K562 (cell line): ENCODE results near the gene ANAPC16. TPM values are rescaled to one million over a fixed set of nuclear protein-coding genes. Genes with fewer than 3 reads are reported as not detected.

ENCODE experiments used
- CBX5 ChIP-seq: IDR thresholded peaks from 2 replicates; pipeline ENCODE4 v1.6.1; 2014; ENCODE audit warnings: low read depth, borderline replicate concordance
- CEBPB ChIP-seq: fragments of 450-650 bp; IDR thresholded peaks from 2 replicates; pipeline ENCODE4 v1.6.1; 2016; ENCODE audit warnings: missing genetic modification characterization, missing compliant biosample characterization
- CHD4 ChIP-seq: fragments of 200-600 bp; sonication (generic); IDR thresholded peaks from 3 replicates; pipeline ENCODE4 v1.6.1; 2012; ENCODE audit warnings: low read depth, mild to moderate bottlenecking, mixed read lengths, low read length, inconsistent platforms; ENCODE audit not compliant: insufficient read depth, insufficient replicate concordance, poor library complexity, severe bottlenecking
- EP400 ChIP-seq: fragments of 450-650 bp; IDR thresholded peaks from 2 replicates; pipeline ENCODE4 v1.6.1; 2017; ENCODE audit warnings: antibody characterized with exemption, mild to moderate bottlenecking, moderate library complexity
- HDAC2 ChIP-seq: fragments of 450-650 bp; IDR thresholded peaks from 2 replicates; pipeline ENCODE4 v1.6.1; 2016; ENCODE audit warnings: mild to moderate bottlenecking
- HNRNPK ChIP-seq: fragments of 200-400 bp; formaldehyde crosslinking; IDR thresholded peaks from one replicate; pipeline ENCODE4 v1.6.1; 2018; ENCODE audit warnings: mild to moderate bottlenecking, low read depth, low read length; ENCODE audit not compliant: poor library complexity, severe bottlenecking
- KDM1A ChIP-seq, 2 experiments: fragments of 450-650 bp; IDR thresholded peaks; 2 replicates each; pipeline ENCODE4 v1.6.1; 2016; ENCODE audit warnings: mild to moderate bottlenecking in 2 of 2
- KLF6 ChIP-seq: fragments of 250-450 bp; sonication (Bioruptor Pico); IDR thresholded peaks from 2 replicates; pipeline ENCODE4 v1.4.0; 2020; ENCODE audit warnings: mild to moderate bottlenecking, moderate library complexity, borderline replicate concordance
- MAFF ChIP-seq: IDR thresholded peaks from 2 replicates; pipeline ENCODE4 v1.6.1; 2012; ENCODE audit warnings: low read length, improper control_type of control experiment
- NFRKB ChIP-seq: fragments of 450-650 bp; IDR thresholded peaks from 2 replicates; pipeline ENCODE4 v1.6.1; 2016; ENCODE audit warnings: low read depth
- PHF20 ChIP-seq: fragments of 450-650 bp; IDR thresholded peaks from 2 replicates; pipeline ENCODE4 v1.6.1; 2018; ENCODE audit not compliant: partially characterized antibody
- PPARD ChIP-seq: fragments of 250-450 bp; sonication (Bioruptor Pico); IDR thresholded peaks from 2 replicates; pipeline ENCODE4 v1.8.0; 2022; ENCODE audit warnings: inconsistent platforms, mild to moderate bottlenecking, moderate library complexity
- PRPF4 ChIP-seq: fragments of 200-400 bp; formaldehyde crosslinking; IDR thresholded peaks from one replicate; pipeline ENCODE4 v1.6.1; 2017; ENCODE audit warnings: low read length, low read depth, mild to moderate bottlenecking; ENCODE audit not compliant: insufficient read depth, poor library complexity, severe bottlenecking
- PTBP1 ChIP-seq: fragments of 200-400 bp; formaldehyde crosslinking; IDR thresholded peaks from 2 replicates; pipeline ENCODE4 v1.6.1; 2017; ENCODE audit warnings: low read depth, low read length
- RFX1 ChIP-seq: fragments of 450-650 bp; IDR thresholded peaks from 2 replicates; pipeline ENCODE4 v1.6.1; 2016; ENCODE audit warnings: mild to moderate bottlenecking, moderate library complexity
- SAFB2 ChIP-seq: fragments of 200-400 bp; formaldehyde crosslinking; IDR thresholded peaks from 2 replicates; pipeline ENCODE4 v1.6.1; 2018; ENCODE audit warnings: borderline replicate concordance, low read length, low read depth, moderate library complexity; ENCODE audit not compliant: severe bottlenecking
- SP2 ChIP-seq: IDR thresholded peaks from 2 replicates; pipeline ENCODE4 v1.6.1; 2011; ENCODE audit warnings: mild to moderate bottlenecking, low read depth, low read length, moderate library complexity; ENCODE audit not compliant: poor library complexity, severe bottlenecking; ENCODE audit errors: extremely low read depth
- TAF15 ChIP-seq: fragments of 200-400 bp; formaldehyde crosslinking; IDR thresholded peaks from 2 replicates; pipeline ENCODE4 v1.6.1; 2017; ENCODE audit warnings: mild to moderate bottlenecking, low read depth, low read length, moderate library complexity
- YY1 ChIP-seq, 3 experiments: IDR thresholded peaks; 2 replicates each; pipeline ENCODE4 v1.6.1; 2011; ENCODE audit warnings: low read length in 2 of 3, mild to moderate bottlenecking in 2 of 3, moderate library complexity in 2 of 3, borderline replicate concordance in 1 of 3, control low read depth in 1 of 3, low read depth in 1 of 3; ENCODE audit not compliant: insufficient read depth in 3 of 3, insufficient replicate concordance in 2 of 3, control insufficient read depth in 1 of 3, insufficient read length in 1 of 3; ENCODE audit errors: extremely low read depth in 1 of 3
- ZFP30 ChIP-seq: fragments of 250-450 bp; sonication (Bioruptor Pico); IDR thresholded peaks from 2 replicates; pipeline ENCODE4 v1.8.0; 2022; ENCODE audit warnings: moderate library complexity, mild to moderate bottlenecking, inconsistent platforms, borderline replicate concordance
- ZFX ChIP-seq: sonication (generic); formaldehyde crosslinking; IDR thresholded peaks from 2 replicates; pipeline ENCODE4 v1.8.0; 2022; ENCODE audit warnings: mild to moderate bottlenecking, missing genetic modification reagents, moderate library complexity
- polyA plus RNA-seq, 8 experiments: library from polyadenylated mRNA; depleted of rRNA in 4 of 8; stranded (reverse) in 5 of 8; unstranded in 3 of 8; fragments of >200 nt; fragmentation: Nextera tagmentation in 2 of 8; fragmentation: Illumina TruSeq in 1 of 8; extraction: Ambion mirVana in 2 of 8; extraction: Trizol in 1 of 8; gene quantifications; 2 replicates each; pipeline versions ENCODE4 v1.2.1 to v1.2.3, GENCODE V29; 2011 to 2014; ENCODE audit warnings: inconsistent platforms in 1 of 8, missing spikeins in 1 of 8
- total RNA-seq, 7 experiments: library from RNA; depleted of rRNA in 6 of 7; stranded (reverse); fragments of >200 nt in 6 of 7; fragmentation: Illumina TruSeq in 2 of 7; extraction: Trizol in 2 of 7; gene quantifications; 2 replicates each; pipeline versions ENCODE4 v1.2.1 to v1.2.3, GENCODE V29; 2011 to 2021; ENCODE audit warnings: low replicate concordance in 1 of 7
- TF ChIP-seq, protein P1 (sequence below): IDR thresholded peaks from 3 replicates; pipeline ENCODE4 v1.6.1; 2011; ENCODE audit warnings: borderline replicate concordance, mild to moderate bottlenecking, moderate library complexity; ENCODE audit not compliant: insufficient read length; ENCODE audit errors: extremely low read depth
- TF ChIP-seq, protein P2 (sequence below): sonication (generic); formaldehyde crosslinking; IDR thresholded peaks from 2 replicates; pipeline ENCODE4 v1.8.1; 2022; ENCODE audit warnings: missing genetic modification reagents

The ANAPC16 gene
- total and polyA plus RNA-seq, 9 of the 15 experiments (the other 6 are each of a cell fraction or from before 2014, with no cell fraction given), result 42.6 to 208 (median 108) TPM

DNA sequence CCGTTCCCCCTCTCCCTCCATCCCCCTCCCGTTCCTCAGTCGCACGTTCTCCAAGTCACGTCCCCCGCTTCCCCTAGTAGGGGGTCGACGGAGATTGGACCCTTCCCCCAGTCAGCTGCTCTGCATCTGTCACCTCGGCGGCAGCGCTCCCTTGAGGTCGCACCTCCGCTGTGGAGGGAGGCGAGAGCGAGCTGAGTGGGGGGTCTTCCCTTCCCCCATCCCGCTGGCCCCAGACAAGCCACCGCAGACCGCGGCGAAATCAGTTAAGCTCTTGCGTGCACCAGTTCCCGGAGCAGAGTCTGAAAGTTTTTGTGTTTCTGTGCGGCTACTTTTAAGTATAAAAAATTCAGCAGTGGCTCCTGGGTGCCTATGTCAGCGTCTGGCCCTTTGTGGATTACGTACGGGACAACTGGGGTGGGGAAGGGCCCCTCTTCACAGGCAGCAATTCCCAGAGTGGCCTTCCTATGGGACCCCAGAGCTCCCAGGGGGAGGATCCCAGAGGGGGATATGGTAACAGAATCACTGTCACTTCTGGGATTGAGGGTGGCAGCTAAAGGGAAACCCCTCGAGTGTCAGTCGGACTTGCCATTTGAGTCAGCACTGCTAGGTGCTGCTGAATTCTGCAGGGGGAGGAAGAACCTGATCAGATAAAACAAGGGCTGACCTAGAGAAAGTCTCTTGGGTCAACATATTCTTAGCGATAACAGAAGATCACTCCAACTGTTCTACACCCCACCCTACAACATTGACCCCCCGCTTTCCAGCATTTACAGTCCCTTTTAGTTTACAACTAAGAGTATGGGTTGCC, 45.4 kb downstream of the ANAPC16 start (continued):
- TF ChIP-seq, protein P1, sequence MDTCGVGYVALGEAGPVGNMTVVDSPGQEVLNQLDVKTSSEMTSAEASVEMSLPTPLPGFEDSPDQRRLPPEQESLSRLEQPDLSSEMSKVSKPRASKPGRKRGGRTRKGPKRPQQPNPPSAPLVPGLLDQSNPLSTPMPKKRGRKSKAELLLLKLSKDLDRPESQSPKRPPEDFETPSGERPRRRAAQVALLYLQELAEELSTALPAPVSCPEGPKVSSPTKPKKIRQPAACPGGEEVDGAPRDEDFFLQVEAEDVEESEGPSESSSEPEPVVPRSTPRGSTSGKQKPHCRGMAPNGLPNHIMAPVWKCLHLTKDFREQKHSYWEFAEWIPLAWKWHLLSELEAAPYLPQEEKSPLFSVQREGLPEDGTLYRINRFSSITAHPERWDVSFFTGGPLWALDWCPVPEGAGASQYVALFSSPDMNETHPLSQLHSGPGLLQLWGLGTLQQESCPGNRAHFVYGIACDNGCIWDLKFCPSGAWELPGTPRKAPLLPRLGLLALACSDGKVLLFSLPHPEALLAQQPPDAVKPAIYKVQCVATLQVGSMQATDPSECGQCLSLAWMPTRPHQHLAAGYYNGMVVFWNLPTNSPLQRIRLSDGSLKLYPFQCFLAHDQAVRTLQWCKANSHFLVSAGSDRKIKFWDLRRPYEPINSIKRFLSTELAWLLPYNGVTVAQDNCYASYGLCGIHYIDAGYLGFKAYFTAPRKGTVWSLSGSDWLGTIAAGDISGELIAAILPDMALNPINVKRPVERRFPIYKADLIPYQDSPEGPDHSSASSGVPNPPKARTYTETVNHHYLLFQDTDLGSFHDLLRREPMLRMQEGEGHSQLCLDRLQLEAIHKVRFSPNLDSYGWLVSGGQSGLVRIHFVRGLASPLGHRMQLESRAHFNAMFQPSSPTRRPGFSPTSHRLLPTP, result no peak
- no peak for TF ChIP-seq HNRNPK
- peak; percentile 19; the same call in 1 of the 2 replicates for TF ChIP-seq MAFF
- TF ChIP-seq PPARD (CRISPR knock-in tag), result no peak
- TF ChIP-seq CBX5, result 0 out of 2 replicates have a peak, but pooled peaks have one; percentile 52
- no peak for TF ChIP-seq RFX1
- TF ChIP-seq KDM1A (IDR thresholded peaks at IDR 0.05), result peak; percentile 65 to 67; a peak in 2 of 4 replicates
- no peak for TF ChIP-seq PHF20
- TF ChIP-seq EP400, result peak; percentile 83
- TF ChIP-seq PTBP1, result no peak
- TF ChIP-seq, protein P2, sequence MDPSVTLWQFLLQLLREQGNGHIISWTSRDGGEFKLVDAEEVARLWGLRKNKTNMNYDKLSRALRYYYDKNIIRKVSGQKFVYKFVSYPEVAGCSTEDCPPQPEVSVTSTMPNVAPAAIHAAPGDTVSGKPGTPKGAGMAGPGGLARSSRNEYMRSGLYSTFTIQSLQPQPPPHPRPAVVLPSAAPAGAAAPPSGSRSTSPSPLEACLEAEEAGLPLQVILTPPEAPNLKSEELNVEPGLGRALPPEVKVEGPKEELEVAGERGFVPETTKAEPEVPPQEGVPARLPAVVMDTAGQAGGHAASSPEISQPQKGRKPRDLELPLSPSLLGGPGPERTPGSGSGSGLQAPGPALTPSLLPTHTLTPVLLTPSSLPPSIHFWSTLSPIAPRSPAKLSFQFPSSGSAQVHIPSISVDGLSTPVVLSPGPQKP (CRISPR knock-in tag), result no peak
- no peak for TF ChIP-seq TAF15
- peak; percentile 84 for TF ChIP-seq ZFX (CRISPR knock-in tag)
- TF ChIP-seq CHD4, result no peak
- no peak for TF ChIP-seq ZFP30 (CRISPR knock-in tag)
- TF ChIP-seq YY1 (IDR thresholded peaks at IDR 0.05; ENCODE audit: borderline replicate concordance in 1 of 3, control insufficient read depth in 1 of 3, extremely low read depth in 1 of 3, insufficient read depth in 3 of 3, insufficient read length in 1 of 3, insufficient replicate concordance in 2 of 3, low read depth in 1 of 3, low read length in 2 of 3), result no peak
- TF ChIP-seq PRPF4, result peak; percentile 20
- TF ChIP-seq KLF6, result 0 out of 2 replicates have a peak, but pooled peaks have one; percentile 5
- no peak for TF ChIP-seq SP2
- TF ChIP-seq HDAC2, result peak; percentile 73
- TF ChIP-seq SAFB2, result no peak
- peak; percentile 95; the same call in 1 of the 2 replicates for TF ChIP-seq NFRKB
- no peak for TF ChIP-seq CEBPB
